Epithelial cell of proximal tubule (primary cell): Measurements from ENCODE around the gene FBXO48. TPM values are rescaled to one million over a fixed set of nuclear protein-coding genes. Genes with fewer than 3 reads are reported as not detected.

Experiments used
- total RNA-seq: library from RNA; depleted of rRNA; stranded (reverse); fragments of >200 nt; gene quantifications from 2 replicates; pipeline ENCODE4 v1.2.3, GENCODE V29; 2015

The FBXO48 gene
- total RNA-seq, 1 donor from 2014 or later: 1.5 TPM

Other genes starting within 250 kb of the FBXO48 start
- gene PPP3R1, start 214.8 kb downstream of the FBXO48 start, total RNA-seq: 14.5 and 19.6 TPM in 2 replicates
- gene CNRIP1, start 147.3 kb downstream of the FBXO48 start, total RNA-seq: 17.5 and 29.8 TPM in 2 replicates
- gene PLEK, start 102.0 kb downstream of the FBXO48 start, total RNA-seq: not detected in 2 replicates
- gene APLF, start 291 bp upstream of the FBXO48 start, total RNA-seq: 2.3 and 5.1 TPM in 2 replicates
- 0.14 TPM in 1 of 2 replicates, not detected in the other for gene PROKR1, start 176.3 kb upstream of the FBXO48 start, total RNA-seq